Right lung (tissue), 5 donors: ENCODE data around the gene TRPT1. TPM values are rescaled to one million over a fixed set of nuclear protein-coding genes. Genes with fewer than 3 reads are reported as not detected.

Experiments used
- DNase-seq, 2 donors: peaks; one replicate each; pipeline ENCODE4 v3.0.0-alpha.2; 2013
- polyA plus RNA-seq, 5 donors: library from polyadenylated mRNA; unstranded; fragments of 120-200 nt; gene quantifications; one replicate each; pipeline versions ENCODE4 v1.2.1 to v1.2.3, GENCODE V29; 2013; ENCODE audit warnings: inconsistent platforms in 1 of 5, low replicate concordance in 1 of 5; ENCODE audit not compliant: insufficient read length in 5 of 5, insufficient read depth in 1 of 5

Gene TRPT1
- polyA plus RNA-seq, 5 donors = 23.7 to 39.2 (median 32.1) TPM

- no peak for DNase-seq
These were observed 5.0 kb upstream of the TRPT1 start for GRCh38 chr11:64230985-64231365.

DNA sequence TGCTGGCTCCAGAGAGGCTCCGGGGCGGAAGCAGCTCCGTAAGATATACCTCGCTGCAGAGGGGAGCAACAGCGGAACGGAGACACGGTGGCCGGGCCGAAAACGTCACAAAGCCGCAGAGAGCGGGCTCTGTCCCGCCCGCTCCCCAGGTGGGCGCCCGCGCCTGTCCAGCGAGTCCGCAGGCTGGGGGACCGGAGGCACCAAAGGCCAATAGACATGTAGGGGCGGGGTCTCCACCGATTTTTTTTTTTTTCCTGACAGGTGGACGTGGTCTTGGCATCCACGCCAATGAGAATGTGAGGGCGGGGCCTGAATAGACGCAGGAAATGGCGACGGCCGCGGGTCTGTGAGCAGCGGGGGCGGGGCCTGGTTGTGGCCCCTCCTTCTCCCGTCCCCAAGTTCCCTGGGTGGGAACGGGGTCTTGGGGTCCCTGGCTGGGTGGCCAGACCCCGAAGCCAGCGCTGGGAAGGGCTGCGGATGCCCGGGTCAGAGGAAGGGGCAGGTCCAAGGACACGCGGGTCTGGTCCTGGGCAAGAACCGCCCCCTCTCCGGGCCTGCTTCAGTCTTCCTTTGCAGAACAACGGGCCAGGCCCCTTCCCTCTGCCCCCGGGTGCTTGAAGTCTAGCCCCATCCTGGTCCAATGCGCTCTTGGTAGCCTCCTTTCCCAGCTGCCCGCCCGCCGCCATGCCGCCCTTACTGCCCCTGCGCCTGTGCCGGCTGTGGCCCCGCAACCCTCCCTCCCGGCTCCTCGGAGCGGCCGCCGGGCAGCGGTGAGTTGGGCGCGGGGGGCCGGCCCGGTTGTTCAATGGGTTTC is 4.4 kb upstream of the TRPT1 start, which contains the start of gene DNAJC4:
TSS of gene DNAJC4 (plus strand) at position 378 of the 814 bp plus-strand sequence. CDS start at position 685, 307 bp downstream.
- DNase-seq = peak; percentile 91

DNA sequence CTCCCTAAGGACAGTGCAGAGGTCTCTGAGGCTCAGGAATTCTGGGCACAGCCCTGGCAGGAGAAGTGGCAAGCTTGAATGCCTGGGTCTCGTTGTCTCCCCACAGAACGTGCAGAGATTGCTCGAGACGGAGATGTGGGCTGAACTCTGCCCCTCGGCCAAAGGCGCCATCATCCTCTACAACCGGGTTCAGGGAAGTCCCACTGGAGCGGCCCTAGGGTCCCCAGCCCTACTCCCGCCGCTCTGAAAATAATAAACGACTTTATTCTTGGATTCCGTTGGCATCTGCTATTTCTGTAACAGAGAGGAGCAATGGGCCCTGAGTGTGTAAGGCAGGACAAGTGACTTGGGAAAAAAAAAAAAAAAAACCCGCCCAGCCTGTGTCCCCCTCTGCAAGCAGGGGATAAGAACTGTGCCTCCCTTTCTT is 3.8 kb upstream of the TRPT1 start:
- no peak for DNase-seq

DNA sequence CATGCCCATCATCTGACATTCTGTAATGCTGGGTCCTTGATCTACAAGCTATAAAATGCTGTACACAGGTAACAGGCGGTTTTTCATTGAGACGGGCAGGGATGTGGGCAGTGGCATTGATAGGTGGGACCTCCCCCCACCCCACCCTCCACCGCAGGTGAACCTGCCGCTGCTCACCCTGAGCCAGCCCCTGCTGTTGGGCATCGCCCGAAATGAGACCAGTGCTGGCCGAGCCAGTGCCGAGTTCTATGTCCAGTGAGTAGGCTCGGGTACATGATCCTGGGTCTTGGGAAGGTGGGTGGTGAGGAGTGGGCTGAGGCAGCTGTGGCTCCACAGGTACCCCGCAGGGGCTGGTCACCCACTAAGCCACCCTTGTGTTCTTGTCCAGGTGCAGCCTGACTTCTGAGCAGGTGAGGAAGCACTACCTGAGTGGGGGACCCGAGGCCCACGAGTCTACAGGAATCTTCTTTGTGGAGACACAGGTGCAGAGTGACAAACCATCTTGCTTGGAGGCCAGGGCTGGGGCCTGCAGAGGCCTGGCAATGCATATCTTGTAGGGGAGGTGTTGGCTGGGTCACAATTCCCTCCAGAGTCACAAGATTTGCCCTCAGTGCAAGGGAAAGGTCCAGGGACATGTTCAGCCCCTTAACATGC is 3.2 kb upstream of the TRPT1 start:
- no peak for DNase-seq

GRCh38 chr11:64227405-64227956 is 1.5 kb upstream of the TRPT1 start:
- no peak for DNase-seq

- no peak for DNase-seq
These were observed 593 bp upstream of the TRPT1 start for GRCh38 chr11:64226507-64227051.

GRCh38 chr11:64224891-64225607 is 937 bp downstream of the TRPT1 start:
- DNase-seq = no peak

DNA sequence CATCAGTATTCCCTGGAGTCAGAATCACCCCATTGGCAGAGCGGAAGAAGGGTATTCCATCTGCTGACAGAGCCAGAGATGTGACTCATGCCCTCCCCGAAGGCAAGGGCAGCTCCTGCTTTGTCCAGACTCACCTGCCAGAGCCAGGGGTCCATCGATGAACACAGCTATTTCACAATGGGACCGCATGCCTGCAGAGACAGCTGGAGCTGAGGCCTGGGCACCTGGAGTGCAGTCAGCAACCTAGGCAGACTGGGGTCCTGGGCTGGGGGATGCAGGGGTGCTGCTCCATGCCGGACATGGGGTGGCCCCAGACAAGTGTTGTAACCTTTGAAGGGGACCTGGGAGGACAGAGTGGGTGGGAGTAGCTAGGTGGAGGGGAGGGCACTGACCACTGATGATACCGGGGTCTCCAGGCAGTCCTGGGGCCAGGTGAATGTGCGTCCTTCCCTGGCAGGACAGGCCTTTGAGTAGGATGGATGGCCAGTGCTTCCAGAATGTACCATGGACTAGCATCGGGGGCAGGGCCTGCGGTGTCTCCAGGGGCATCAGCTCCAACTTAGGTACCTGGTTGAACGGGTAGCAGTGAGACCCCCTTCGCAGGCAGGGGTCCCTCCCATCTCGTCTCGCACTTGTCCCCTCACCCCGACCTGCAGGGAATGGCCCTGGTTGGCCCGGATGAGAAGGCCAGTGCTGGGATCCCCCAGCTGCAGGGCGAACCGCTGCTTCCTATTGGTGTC is 1.7 kb downstream of the TRPT1 start:
- no peak for DNase-seq

GRCh38 chr11:64223001-64223651 is 2.9 kb downstream of the TRPT1 start:
- no peak for DNase-seq

GRCh38 chr11:64222651-64223000 is 3.4 kb downstream of the TRPT1 start:
- no peak for DNase-seq

- DNase-seq = no peak
These were observed 5.2 kb downstream of the TRPT1 start for GRCh38 chr11:64220798-64221197.

DNA sequence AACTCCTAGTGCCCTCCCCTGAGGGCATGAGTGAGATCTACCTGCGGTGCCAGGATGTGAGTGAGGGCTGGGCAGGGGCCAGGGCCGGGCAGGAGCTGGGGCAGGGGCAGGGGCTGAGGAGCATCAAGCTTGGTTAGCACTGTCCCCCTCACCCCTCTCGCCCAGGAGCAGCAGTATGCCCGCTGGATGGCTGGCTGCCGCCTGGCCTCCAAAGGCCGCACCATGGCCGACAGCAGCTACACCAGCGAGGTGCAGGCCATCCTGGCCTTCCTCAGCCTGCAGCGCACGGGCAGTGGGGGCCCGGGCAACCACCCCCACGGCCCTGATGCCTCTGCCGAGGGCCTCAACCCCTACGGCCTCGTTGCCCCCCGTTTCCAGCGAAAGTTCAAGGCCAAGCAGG is 5.7 kb downstream of the TRPT1 start:
- no peak for DNase-seq

DNA sequence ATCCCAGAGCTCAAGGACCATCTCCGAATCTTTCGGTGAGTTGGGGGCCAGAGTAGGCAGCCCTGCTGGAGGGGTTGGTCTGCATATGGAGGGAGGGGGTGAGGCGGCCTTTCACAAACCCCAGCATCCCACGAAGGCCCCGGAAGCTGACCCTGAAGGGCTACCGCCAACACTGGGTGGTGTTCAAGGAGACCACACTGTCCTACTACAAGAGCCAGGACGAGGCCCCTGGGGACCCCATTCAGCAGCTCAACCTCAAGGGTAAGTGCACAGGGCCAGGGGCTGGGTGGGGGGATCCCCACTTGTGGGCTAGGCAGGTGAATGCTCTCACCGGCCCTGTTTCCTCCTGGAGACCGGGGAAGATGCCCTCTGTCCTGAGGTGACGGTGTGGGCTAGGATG is 6.2 kb downstream of the TRPT1 start:
- no peak for DNase-seq

DNA sequence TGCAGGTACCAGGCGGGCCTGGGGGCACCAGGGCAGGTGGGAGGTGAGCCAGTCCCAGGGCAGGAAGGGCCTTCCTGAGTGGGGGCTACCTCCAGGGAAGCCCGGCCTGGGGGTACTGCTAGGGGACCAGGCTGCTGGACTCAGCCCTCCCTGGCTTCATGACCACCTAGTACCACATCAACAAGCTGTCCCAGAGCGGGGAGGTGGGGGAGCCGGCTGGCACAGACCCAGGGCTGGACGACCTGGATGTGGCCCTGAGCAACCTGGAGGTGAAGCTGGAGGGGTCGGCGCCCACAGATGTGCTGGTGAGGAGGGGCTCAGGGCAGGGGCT is 6.7 kb downstream of the TRPT1 start:
- DNase-seq = no peak

DNA sequence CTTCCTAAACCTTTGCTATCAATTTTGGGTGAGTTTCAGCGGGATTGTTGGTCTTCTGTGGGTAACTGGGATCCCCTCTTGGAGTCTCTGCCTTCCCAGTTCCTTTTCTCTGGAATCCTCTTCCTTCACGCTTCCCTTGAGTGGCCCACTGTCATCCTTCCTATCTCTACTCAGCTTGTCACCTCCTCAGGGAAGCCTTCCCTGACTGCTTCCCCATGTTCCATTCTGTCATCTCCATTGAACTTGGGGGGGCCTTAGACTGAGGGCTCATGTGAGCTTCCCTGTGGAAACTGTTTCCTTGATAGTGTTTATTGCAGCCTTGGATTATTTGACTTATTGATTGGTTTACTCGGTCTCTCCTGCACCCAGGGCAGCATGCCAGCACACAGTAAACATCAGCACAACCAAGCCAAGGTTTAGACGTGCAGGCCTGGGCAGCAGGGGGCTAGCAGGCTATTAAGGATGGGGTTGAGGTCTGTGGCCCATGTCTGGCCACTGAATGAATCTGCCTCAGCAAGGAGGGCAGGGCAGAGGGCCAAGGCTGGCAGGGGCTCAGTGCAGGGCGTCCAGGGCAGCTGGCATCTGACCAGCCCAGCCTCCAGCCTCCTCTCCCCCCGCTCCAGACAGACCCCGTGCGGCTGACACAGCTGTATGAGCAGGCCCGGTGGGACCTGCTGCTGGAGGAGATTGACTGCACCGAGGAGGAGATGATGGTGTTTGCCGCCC is 7.2 kb downstream of the TRPT1 start:
- DNase-seq = no peak

GRCh38 chr11:64216879-64217278 is 9.1 kb downstream of the TRPT1 start:
- DNase-seq = no peak

DNA sequence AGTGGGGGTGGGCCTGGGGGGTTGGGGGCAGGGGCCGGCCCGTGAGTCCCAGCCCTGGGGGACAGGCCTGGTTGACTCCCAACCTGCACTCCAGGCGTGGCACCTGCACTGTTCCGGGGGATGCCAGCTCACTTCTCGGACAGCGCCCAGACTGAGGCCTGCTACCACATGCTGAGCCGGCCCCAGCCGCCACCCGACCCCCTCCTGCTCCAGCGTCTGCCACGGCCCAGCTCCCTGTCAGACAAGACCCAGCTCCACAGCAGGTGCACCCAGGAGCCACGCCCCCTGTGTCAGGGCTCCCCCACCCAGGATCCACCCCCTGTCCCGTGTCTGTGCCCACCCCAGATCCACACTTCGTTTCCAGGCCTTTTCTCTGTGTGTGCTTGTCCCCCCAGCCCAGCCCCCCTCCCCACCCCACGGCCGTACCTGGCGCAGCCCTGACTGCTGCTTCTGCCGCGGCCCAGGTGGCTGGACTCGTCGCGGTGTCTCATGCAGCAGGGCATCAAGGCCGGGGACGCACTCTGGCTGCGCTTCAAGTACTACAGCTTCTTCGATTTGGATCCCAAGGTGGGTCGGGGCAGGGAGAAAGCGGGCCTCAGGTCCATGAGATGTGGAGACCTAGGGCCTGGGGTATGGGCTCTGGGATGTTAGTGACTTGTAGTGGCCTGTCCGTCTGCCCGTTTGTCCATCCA is 14.7 kb downstream of the TRPT1 start:
- DNase-seq = no peak

DNA sequence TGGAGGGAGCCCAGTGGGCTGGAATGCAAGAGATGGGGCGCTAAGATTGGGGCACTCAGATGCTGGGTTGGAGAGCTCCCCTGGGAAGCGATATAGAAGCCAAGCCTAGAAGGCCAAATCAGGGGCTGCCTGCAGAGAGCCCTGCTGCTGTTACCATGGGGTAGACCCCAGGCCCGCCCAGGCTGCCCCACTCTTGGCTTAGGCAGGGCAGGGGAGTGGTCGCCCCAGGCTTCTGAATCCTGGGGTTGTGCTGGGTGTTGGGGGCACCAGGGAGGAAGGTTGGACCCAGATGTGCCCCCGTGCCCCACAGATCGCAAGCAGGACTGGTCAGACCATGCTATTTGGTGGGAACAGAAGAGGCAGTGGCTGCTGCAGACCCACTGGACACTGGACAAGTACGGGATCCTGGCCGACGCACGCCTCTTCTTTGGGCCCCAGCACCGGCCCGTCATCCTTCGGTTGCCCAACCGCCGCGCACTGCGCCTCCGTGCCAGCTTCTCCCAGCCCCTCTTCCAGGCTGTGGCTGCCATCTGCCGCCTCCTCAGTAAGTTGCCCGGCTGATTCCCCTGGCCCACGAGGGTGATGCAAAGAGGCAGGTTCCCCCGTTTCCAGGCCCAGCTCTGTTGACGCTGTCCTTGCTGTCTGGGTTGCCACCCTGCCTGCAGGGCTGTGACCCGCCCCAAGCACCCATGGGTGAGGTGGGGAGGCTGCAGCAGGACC is 15.5 kb downstream of the TRPT1 start:
- no peak for DNase-seq

DNA sequence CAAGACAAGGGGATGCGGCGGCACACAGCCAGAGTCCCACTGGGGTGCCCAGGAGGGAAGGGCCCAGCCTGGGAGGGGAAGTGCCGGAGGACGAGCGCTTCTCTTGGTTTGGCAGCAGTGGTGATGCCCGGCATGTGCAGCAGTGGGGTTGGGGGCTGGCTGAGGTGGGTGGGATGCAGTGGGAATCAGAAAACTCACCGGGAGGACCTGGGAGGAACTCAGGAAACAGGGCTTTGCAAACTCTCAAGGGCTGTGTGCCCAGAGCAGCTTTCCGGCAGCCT is 16.5 kb downstream of the TRPT1 start:
- DNase-seq = no peak
